HEK293 (cell line): Measurements from ENCODE around the gene TMEM185B.

Experiments used
- CTCF ChIA-PET: fragments of 350-600 bp; formaldehyde crosslinking; extraction: SDS; loops from one replicate; lab custom pipeline; 2021; ENCODE audit warnings: antibody characterized with exemption; lab: Yijun Ruan, JAX
- POLR2A ChIA-PET: fragments of 300-600 bp; formaldehyde crosslinking; extraction: SDS; loops from one replicate; lab custom pipeline; 2020; ENCODE audit warnings: antibody characterized with exemption, inconsistent platforms; lab: Yijun Ruan, JAX
- H3K27ac ChIP-seq: fragments of 200-500 bp; sonication (Bioruptor generic); 2 replicates; pipeline ENCODE4 v1.5.1; 2014; ENCODE audit warnings: low read depth, low read length, control low read depth, inconsistent platforms; ENCODE audit errors: extremely low read depth
- H3K36me3 ChIP-seq, 2 experiments: fragments of 200-500 bp in 1 of 2; sonication (Bioruptor generic) in 1 of 2; 1 replicate in 1 of 2; 2 replicates in 1 of 2; pipeline ENCODE4 v1.5.1; 2014 to 2017; ENCODE audit warnings: inconsistent platforms in 2 of 2, low read length in 2 of 2; ENCODE audit not compliant: control insufficient read depth in 2 of 2, insufficient read depth in 1 of 2
- H3K4me1 ChIP-seq: fragments of 200-500 bp; sonication (Bioruptor generic); 2 replicates; pipeline ENCODE4 v1.5.1; 2014; ENCODE audit warnings: mild to moderate bottlenecking, low read length, inconsistent platforms; ENCODE audit not compliant: control insufficient read depth, insufficient read depth
- H3K4me3 ChIP-seq: 2 replicates; pipeline ENCODE4 v1.5.1; 2011; ENCODE audit warnings: low read depth, mild to moderate bottlenecking, control low read depth, low read length, moderate library complexity
- H3K9me3 ChIP-seq: fragments of 200-500 bp; sonication (Bioruptor generic); 2 replicates; pipeline ENCODE4 v1.5.1; 2014; ENCODE audit warnings: low read depth, low read length, inconsistent platforms; ENCODE audit not compliant: control insufficient read depth, insufficient read depth
- GLI2 ChIP-seq: fragments of 450-650 bp; formaldehyde crosslinking; IDR thresholded peaks from 2 replicates; pipeline ENCODE4; 2017; ENCODE audit warnings: missing biosample characterization, missing genetic modification characterization, low read depth, borderline replicate concordance
- KLF1 ChIP-seq: fragments of 450-650 bp; formaldehyde crosslinking; IDR thresholded peaks from 2 replicates; pipeline ENCODE4 v1.5.1; 2016; ENCODE audit warnings: missing biosample characterization, missing genetic modification characterization
- SCRT2 ChIP-seq: fragments of 450-650 bp; formaldehyde crosslinking; IDR thresholded peaks from 2 replicates; pipeline ENCODE4 v1.5.1; 2016; ENCODE audit warnings: missing biosample characterization, missing genetic modification characterization
- YY2 ChIP-seq: fragments of 450-650 bp; formaldehyde crosslinking; IDR thresholded peaks from 2 replicates; pipeline ENCODE4 v1.5.1; 2016; ENCODE audit warnings: missing biosample characterization, missing genetic modification characterization
- ZFP41 ChIP-seq: fragments of 450-650 bp; formaldehyde crosslinking; IDR thresholded peaks from 2 replicates; pipeline ENCODE4 v1.5.1; 2016; ENCODE audit warnings: missing biosample characterization, missing genetic modification characterization, borderline replicate concordance
- ZNF140 ChIP-seq: fragments of 450-650 bp; formaldehyde crosslinking; IDR thresholded peaks from 2 replicates; pipeline ENCODE4 v1.5.1; 2016; ENCODE audit warnings: missing biosample characterization, missing genetic modification characterization
- ZNF274 ChIP-seq, 2 experiments: fragments of 200-500 bp in 1 of 2; fragments of 450-650 bp in 1 of 2; sonication (Bioruptor generic) in 1 of 2; formaldehyde crosslinking in 1 of 2; IDR thresholded peaks; 2 replicates each; pipeline versions ENCODE4 v1.5.1 to v1.6.1; 2014 to 2016; ENCODE audit warnings: borderline replicate concordance in 1 of 2, inconsistent platforms in 1 of 2, low read length in 1 of 2, missing biosample characterization in 1 of 2, missing genetic modification characterization in 1 of 2
- ZNF292 ChIP-seq: fragments of 450-650 bp; formaldehyde crosslinking; IDR thresholded peaks from 2 replicates; pipeline ENCODE4 v1.5.1; 2016; ENCODE audit warnings: low read depth, missing biosample characterization, missing genetic modification characterization, borderline replicate concordance
- ZNF341 ChIP-seq: fragments of 450-650 bp; formaldehyde crosslinking; IDR thresholded peaks from 2 replicates; pipeline ENCODE4; 2016; ENCODE audit warnings: low read depth, missing biosample characterization, missing genetic modification characterization
- ZNF354C ChIP-seq: fragments of 450-650 bp; formaldehyde crosslinking; IDR thresholded peaks from 2 replicates; pipeline ENCODE4 v1.5.1; 2016; ENCODE audit warnings: missing biosample characterization, missing genetic modification characterization, low read depth, borderline replicate concordance
- ZNF391 ChIP-seq: fragments of 450-650 bp; formaldehyde crosslinking; IDR thresholded peaks from 2 replicates; pipeline ENCODE4 v1.5.1; 2016; ENCODE audit warnings: low read depth, missing biosample characterization, missing genetic modification characterization, borderline replicate concordance
- ZNF404 ChIP-seq: fragments of 450-650 bp; formaldehyde crosslinking; IDR thresholded peaks from 2 replicates; pipeline ENCODE4 v1.5.1; 2017; ENCODE audit warnings: missing biosample characterization, missing genetic modification characterization
- ZNF514 ChIP-seq: fragments of 450-650 bp; formaldehyde crosslinking; IDR thresholded peaks from 2 replicates; pipeline ENCODE4 v1.5.1; 2016; ENCODE audit warnings: missing biosample characterization, missing genetic modification characterization
- ZNF791 ChIP-seq: fragments of 450-650 bp; formaldehyde crosslinking; IDR thresholded peaks from 2 replicates; pipeline ENCODE4 v1.5.1; 2016; ENCODE audit warnings: missing biosample characterization, missing genetic modification characterization
- TF ChIP-seq, protein P1 (sequence below): fragments of 450-650 bp; IDR thresholded peaks from 2 replicates; pipeline ENCODE4 v1.5.1; 2018; ENCODE audit warnings: missing biosample characterization, missing genetic modification characterization
- TF ChIP-seq, protein P2 (sequence below): fragments of 450-650 bp; formaldehyde crosslinking; IDR thresholded peaks from 2 replicates; pipeline ENCODE4 v1.5.1; 2017; ENCODE audit warnings: missing biosample characterization, missing genetic modification characterization
- TF ChIP-seq, protein P3 (sequence below): fragments of 450-650 bp; formaldehyde crosslinking; IDR thresholded peaks from 2 replicates; pipeline ENCODE4 v1.5.1; 2016; ENCODE audit warnings: missing biosample characterization, missing genetic modification characterization
- TF ChIP-seq, protein P4 (sequence below): fragments of 450-650 bp; formaldehyde crosslinking; IDR thresholded peaks from 2 replicates; pipeline ENCODE4 v1.5.1; 2016; ENCODE audit warnings: missing biosample characterization, missing genetic modification characterization
- TF ChIP-seq, protein P5 (sequence below): fragments of 450-650 bp; formaldehyde crosslinking; IDR thresholded peaks from 2 replicates; pipeline ENCODE4 v1.5.1; 2016; ENCODE audit warnings: missing biosample characterization, missing genetic modification characterization
- TF ChIP-seq, protein P6 (sequence below): fragments of 450-650 bp; formaldehyde crosslinking; IDR thresholded peaks from 2 replicates; pipeline ENCODE4 v1.5.1; 2016; ENCODE audit warnings: missing biosample characterization, missing genetic modification characterization

TMEM185B gene

DNA sequence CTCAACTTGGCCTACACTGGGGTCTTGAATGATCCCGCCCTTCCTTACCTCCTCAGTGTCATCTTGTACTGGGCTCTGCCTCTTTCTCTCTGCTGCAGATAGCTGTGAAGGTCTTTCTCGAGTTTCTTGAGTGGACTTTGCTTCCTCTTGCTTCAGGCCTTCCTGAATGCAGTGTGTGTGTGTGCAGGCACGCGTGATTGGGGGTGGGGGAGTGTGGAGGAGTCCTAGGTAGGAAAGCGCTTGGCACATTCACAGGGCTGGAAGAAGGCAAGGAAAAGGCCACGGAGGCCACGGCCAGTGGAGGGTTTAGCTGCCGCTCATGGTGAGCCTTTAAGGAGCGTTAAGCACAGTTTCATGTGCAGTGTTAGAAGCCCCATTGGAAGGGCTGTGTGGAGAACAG lies 35.0 kb upstream of the TMEM185B start:
- POLR2A ChIA-PET, result no interaction called here

More for the DNA sequence above, 35.0 kb upstream of the TMEM185B start:
- no peak overlapping the region for H3K27ac ChIP-seq
- no peak overlapping the region for H3K4me3 ChIP-seq
- TF ChIP-seq ZNF404 (tag by site-specific recombination) (no peak), ZNF341 (no peak), ZNF292 (no peak), YY2 (no peak), GLI2 (no peak), ZNF140 (tag by site-specific recombination) (no peak), ZNF274 (IDR thresholded peaks at IDR 0.05; ENCODE audit: low read length) (no peak), ZNF274 (tag by site-specific recombination; IDR thresholded peaks at IDR 0.05; ENCODE audit: borderline replicate concordance) (no peak), ZNF514 (no peak), ZFP41 (no peak), KLF1 (tag by site-specific recombination) (no peak), ZNF354C (tag by site-specific recombination) (no peak), SCRT2 (tag by site-specific recombination) (no peak), ZNF391 (tag by site-specific recombination) (no peak), ZNF791 (tag by site-specific recombination) (no peak)
- TF ChIP-seq, protein P1, sequence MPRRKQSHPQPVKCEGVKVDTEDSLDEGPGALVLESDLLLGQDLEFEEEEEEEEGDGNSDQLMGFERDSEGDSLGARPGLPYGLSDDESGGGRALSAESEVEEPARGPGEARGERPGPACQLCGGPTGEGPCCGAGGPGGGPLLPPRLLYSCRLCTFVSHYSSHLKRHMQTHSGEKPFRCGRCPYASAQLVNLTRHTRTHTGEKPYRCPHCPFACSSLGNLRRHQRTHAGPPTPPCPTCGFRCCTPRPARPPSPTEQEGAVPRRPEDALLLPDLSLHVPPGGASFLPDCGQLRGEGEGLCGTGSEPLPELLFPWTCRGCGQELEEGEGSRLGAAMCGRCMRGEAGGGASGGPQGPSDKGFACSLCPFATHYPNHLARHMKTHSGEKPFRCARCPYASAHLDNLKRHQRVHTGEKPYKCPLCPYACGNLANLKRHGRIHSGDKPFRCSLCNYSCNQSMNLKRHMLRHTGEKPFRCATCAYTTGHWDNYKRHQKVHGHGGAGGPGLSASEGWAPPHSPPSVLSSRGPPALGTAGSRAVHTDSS, result no peak
- TF ChIP-seq, protein P2, sequence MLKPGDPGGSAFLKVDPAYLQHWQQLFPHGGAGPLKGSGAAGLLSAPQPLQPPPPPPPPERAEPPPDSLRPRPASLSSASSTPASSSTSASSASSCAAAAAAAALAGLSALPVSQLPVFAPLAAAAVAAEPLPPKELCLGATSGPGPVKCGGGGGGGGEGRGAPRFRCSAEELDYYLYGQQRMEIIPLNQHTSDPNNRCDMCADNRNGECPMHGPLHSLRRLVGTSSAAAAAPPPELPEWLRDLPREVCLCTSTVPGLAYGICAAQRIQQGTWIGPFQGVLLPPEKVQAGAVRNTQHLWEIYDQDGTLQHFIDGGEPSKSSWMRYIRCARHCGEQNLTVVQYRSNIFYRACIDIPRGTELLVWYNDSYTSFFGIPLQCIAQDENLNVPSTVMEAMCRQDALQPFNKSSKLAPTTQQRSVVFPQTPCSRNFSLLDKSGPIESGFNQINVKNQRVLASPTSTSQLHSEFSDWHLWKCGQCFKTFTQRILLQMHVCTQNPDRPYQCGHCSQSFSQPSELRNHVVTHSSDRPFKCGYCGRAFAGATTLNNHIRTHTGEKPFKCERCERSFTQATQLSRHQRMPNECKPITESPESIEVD, result no peak
- TF ChIP-seq, protein P3, sequence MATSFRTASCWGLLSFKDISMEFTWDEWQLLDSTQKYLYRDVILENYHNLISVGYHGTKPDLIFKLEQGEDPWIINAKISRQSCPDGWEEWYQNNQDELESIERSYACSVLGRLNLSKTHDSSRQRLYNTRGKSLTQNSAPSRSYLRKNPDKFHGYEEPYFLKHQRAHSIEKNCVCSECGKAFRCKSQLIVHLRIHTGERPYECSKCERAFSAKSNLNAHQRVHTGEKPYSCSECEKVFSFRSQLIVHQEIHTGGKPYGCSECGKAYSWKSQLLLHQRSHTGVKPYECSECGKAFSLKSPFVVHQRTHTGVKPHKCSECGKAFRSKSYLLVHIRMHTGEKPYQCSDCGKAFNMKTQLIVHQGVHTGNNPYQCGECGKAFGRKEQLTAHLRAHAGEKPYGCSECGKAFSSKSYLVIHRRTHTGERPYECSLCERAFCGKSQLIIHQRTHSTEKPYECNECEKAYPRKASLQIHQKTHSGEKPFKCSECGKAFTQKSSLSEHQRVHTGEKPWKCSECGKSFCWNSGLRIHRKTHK (tag by site-specific recombination), result no peak
- TF ChIP-seq, protein P4, sequence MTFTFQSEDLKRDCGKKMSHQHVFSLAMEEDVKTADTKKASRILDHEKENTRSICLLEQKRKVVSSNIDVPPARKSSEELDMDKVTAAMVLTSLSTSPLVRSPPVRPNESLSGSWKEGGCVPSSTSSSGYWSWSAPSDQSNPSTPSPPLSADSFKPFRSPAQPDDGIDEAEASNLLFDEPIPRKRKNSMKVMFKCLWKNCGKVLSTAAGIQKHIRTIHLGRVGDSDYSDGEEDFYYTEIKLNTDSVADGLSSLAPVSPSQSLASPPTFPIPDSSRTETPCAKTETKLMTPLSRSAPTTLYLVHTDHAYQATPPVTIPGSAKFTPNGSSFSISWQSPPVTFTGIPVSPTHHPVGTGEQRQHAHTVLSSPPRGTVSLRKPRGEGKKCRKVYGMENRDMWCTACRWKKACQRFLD (tag by site-specific recombination), result no peak
- TF ChIP-seq, protein P5, sequence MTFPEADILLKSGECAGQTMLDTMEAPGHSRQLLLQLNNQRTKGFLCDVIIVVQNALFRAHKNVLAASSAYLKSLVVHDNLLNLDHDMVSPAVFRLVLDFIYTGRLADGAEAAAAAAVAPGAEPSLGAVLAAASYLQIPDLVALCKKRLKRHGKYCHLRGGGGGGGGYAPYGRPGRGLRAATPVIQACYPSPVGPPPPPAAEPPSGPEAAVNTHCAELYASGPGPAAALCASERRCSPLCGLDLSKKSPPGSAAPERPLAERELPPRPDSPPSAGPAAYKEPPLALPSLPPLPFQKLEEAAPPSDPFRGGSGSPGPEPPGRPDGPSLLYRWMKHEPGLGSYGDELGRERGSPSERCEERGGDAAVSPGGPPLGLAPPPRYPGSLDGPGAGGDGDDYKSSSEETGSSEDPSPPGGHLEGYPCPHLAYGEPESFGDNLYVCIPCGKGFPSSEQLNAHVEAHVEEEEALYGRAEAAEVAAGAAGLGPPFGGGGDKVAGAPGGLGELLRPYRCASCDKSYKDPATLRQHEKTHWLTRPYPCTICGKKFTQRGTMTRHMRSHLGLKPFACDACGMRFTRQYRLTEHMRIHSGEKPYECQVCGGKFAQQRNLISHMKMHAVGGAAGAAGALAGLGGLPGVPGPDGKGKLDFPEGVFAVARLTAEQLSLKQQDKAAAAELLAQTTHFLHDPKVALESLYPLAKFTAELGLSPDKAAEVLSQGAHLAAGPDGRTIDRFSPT (tag by site-specific recombination), result no peak
- TF ChIP-seq, protein P6, sequence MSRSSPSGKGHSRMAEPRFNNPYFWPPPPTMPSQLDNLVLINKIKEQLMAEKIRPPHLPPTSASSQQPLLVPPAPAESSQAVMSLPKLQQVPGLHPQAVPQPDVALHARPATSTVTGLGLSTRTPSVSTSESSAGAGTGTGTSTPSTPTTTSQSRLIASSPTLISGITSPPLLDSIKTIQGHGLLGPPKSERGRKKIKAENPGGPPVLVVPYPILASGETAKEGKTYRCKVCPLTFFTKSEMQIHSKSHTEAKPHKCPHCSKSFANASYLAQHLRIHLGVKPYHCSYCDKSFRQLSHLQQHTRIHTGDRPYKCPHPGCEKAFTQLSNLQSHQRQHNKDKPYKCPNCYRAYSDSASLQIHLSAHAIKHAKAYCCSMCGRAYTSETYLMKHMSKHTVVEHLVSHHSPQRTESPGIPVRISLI (tag by site-specific recombination), result no peak
- no peaks in the 10 kb centered on the region for H3K9me3 ChIP-seq
- H3K36me3 ChIP-seq, result no peaks in the 10 kb centered on the region
- H3K4me1 ChIP-seq, result peaks cover 4% of the 10 kb centered on the region; the same call in 1 of the 2 replicates
- CTCF ChIA-PET, result interaction anchor here (1.5 kb wide), 1 partner anchor 55 kb away, joined by 9 read pairs; no protein-coding TSS in a partner anchor
